OCI-LY1 (cell line): Measurements from ENCODE around the gene KLHDC10.

Source experiments
- EZH2 ChIP-seq: fragments of 200-600 bp; sonication (generic), shearing (Covaris generic); IDR thresholded peaks from 2 replicates; pipeline ENCODE4 v1.8.0; 2017; ENCODE audit warnings: borderline replicate concordance, mixed run types, mild to moderate bottlenecking, antibody characterized with exemption, low read length, moderate library complexity, mixed read lengths
- TF ChIP-seq, protein P1 (sequence below): fragments of 200-600 bp; sonication (generic), shearing (Covaris generic); IDR thresholded peaks from 2 replicates; pipeline ENCODE4 v1.5.1; 2017; ENCODE audit warnings: mild to moderate bottlenecking, antibody characterized with exemption, low read length, moderate library complexity, mixed read lengths

DNA sequence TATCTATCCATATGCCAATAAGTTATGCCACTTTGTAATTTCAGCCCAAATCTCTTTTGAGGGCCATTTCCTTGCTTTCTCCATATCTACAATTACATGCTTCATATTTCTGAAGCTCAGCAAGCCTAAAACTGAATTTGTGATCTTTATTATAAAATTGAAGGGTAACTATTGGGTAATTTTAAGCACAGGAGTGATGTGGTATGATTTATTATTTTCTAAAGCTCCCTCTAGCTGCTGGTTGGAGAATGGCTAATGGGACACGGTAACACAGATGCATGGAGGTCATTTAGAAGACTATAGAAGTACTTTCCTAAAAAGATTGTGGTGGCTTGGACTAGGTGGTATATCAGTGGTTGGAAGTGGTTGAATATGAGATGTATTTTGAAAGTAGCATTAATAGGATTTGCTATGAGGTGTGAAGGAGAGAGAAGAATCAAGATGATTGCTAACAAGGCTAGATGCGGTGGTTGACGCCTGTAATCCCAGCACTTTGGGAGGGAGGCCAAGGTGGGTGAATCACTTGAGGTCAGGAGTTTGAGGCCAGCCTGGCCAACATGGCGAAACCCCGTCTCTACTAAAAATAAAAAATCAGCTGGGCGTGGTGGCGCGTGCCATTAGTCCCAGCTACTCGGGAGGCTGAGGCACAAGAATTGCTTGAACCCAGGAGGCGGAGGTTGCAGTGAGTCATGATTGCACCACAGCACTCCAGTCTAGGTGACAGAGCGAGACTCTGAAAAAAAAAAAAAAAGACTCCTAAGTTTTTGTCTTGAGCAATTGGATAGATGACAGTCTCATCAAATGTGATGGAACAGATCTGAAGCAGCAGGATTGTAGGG is 13.9 kb downstream of the KLHDC10 start:
- TF ChIP-seq, protein P1, sequence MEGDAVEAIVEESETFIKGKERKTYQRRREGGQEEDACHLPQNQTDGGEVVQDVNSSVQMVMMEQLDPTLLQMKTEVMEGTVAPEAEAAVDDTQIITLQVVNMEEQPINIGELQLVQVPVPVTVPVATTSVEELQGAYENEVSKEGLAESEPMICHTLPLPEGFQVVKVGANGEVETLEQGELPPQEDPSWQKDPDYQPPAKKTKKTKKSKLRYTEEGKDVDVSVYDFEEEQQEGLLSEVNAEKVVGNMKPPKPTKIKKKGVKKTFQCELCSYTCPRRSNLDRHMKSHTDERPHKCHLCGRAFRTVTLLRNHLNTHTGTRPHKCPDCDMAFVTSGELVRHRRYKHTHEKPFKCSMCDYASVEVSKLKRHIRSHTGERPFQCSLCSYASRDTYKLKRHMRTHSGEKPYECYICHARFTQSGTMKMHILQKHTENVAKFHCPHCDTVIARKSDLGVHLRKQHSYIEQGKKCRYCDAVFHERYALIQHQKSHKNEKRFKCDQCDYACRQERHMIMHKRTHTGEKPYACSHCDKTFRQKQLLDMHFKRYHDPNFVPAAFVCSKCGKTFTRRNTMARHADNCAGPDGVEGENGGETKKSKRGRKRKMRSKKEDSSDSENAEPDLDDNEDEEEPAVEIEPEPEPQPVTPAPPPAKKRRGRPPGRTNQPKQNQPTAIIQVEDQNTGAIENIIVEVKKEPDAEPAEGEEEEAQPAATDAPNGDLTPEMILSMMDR: peak; percentile 98
- no peak for TF ChIP-seq EZH2
